ENCODE data around the gene ZSCAN20.

The ZSCAN20 gene

DNA sequence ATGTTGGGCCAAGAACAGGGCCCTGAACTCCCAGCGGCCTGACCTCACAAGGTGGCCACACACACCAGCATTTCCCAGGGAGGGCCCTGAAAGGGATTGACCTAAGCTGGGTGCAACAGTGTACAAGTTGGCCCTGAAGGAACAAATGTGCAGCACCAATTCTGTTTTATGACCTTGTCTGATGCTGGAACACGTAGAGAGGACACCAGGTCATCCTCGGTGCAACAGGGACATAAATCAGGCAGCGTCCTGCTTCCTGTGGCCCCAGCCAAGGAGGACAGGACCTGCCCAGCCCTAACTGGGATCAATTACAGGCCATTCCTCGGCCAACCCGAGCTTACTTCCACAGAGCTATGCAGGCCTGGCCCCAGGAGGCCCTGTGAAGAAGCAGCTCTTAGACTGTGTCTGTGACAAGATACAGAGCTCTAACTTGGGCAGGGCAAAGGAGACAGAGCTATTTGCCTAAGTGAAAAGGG lies 28.7 kb upstream of the ZSCAN20 start:
- DNase-seq (ENCODE audit: low read depth), result no peak

- DNase-seq (ENCODE audit: low read depth), result no peak
These were observed 27.3 kb upstream of the ZSCAN20 start for GRCh38 chr1:33445108-33445507.

DNA sequence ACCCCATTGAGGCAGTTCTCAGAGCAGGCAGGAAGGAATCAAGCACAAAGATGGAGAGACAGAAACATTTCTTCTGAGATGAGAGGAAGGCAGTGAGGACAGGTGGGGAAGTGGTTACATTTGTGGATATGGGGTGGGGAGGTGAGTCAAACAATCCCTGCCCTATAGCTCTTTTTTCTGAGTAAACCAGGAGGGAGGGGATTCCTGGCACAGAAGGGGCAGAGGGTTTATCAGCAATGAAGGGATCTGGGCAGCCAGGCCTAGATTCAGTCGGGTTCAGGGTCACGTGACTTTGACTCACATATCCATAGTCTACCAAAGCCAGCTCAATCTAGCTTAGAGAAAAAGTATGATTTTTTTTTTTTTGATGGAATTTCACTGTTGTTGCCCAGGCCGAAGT lies 25.9 kb upstream of the ZSCAN20 start:
- DNase-seq (ENCODE audit: low read depth), result no peak

- no peak for DNase-seq (ENCODE audit: low read depth)
These were observed 17.7 kb upstream of the ZSCAN20 start for GRCh38 chr1:33454646-33455282.

GRCh38 chr1:33455539-33456501 lies 16.6 kb upstream of the ZSCAN20 start:
- DNase-seq (ENCODE audit: low read depth), result no peak

- DNase-seq (ENCODE audit: low read depth), result no peak
These were observed 16.0 kb upstream of the ZSCAN20 start for GRCh38 chr1:33456502-33456886.

DNA sequence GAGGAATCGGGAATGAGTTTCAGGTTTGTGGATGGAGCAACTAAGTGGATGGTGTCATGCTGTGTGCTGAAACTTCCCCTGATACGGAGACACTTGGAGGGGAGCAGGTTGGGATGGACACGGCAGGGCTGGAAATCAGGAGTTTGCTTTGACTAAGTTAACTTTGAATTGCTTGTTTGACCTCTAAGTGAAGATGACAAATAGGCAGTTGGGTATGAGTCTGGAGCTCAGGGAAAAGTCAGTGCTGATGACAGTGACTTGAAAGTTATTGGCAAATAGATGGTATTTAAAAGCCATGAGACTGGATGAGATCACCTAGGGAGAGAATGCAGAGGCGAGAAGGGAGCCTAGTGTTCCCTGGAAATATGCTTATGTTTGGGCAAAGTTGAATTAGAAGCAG lies 12.8 kb upstream of the ZSCAN20 start:
- no peak for DNase-seq (ENCODE audit: low read depth)

- no peak for DNase-seq (ENCODE audit: low read depth)
These were observed 12.3 kb upstream of the ZSCAN20 start for GRCh38 chr1:33460144-33460543.

- no peak for DNase-seq (ENCODE audit: low read depth)
These were observed 11.4 kb upstream of the ZSCAN20 start for GRCh38 chr1:33460947-33461629.

- DNase-seq (ENCODE audit: low read depth), result no peak
These were observed 9.9 kb upstream of the ZSCAN20 start for GRCh38 chr1:33462405-33463164.

DNA sequence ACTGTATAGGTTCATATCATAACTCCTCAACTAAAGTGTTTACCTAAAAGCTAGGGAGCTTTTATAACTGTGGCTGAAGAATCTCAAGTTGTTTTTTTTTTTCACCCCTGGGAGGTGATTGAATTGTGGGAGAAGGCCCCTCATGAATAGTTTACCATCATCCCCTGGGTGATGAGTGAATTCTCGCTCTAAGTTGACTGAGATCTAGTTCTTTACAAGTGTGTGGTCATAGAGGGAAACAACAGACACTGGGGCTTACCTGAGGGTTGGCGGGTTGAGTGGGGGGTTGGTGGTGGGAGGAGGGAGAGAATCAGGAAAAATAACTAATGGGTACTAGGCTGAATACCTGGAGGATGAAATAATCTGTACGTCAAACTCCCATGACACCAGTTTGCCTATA lies 7.9 kb upstream of the ZSCAN20 start:
- DNase-seq (ENCODE audit: low read depth), result no peak

DNA sequence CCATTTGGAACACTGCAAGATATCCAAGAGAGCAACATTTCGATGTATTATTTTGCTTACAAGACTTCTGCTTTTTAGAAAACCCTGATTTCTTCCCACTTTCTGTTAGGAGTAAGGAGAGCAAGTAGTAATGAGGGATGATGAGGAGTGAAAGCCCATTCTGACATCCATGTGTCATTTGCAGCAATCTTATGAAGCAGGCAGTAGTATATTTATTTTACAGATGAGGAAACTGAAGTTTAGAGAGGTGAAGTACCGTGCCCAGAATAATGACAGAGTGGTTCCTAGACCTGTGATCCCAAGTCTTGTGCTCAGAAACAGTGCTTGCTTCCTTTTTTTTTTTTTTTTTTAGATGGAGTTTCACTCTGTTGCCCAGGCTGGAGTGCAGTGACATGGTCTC lies 7.1 kb upstream of the ZSCAN20 start:
- DNase-seq (ENCODE audit: low read depth), result no peak

GRCh38 chr1:33466159-33466558 lies 6.3 kb upstream of the ZSCAN20 start:
- DNase-seq (ENCODE audit: low read depth), result no peak

GRCh38 chr1:33468011-33468410 lies 4.4 kb upstream of the ZSCAN20 start:
- DNase-seq (ENCODE audit: low read depth), result no peak

DNA sequence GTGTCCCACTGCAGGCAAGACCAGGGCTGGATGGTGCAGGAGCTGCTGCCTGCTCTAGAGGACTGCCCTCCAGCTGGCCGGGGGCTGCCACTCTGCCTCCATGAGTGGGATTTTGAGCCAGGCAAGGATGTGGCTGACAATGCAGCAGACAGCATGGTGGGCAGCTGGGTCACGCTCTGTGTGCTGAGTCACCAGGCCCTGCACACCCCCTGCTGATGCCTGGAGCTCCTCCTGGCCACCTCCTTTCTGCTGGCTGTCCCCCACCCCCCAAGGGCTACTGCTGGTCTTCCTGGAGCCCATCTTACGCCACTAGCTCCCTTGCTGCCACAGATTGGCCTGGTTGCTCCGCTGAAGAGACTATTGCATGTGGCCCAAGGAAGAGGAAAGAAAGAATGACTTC lies 3.9 kb upstream of the ZSCAN20 start:
- DNase-seq (ENCODE audit: low read depth), result no peak

GRCh38 chr1:33468967-33469366 lies 3.5 kb upstream of the ZSCAN20 start:
- DNase-seq (ENCODE audit: low read depth), result no peak

DNA sequence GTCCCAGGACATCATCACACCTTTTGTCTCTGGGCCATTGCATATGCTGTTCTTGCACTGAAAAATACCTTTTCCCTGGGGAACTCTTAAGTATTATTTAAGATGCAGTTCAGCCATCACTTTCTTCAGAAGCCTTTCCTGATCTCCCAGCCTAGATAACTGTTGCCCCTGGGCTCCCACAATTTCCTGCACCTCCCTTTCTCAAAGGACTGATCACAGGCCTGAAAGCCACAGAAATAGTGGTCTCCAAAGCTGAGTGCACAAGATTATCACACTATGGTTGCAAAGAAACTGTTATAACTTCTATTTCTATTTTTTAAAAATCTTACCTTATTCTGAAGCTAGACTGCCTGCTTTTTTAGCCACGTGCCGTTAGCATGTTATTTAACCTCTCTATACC lies 2.8 kb upstream of the ZSCAN20 start:
- no peak for DNase-seq (ENCODE audit: low read depth)

- DNase-seq (ENCODE audit: low read depth), result no peak
These were observed 1.9 kb upstream of the ZSCAN20 start for GRCh38 chr1:33470495-33471012.

DNA sequence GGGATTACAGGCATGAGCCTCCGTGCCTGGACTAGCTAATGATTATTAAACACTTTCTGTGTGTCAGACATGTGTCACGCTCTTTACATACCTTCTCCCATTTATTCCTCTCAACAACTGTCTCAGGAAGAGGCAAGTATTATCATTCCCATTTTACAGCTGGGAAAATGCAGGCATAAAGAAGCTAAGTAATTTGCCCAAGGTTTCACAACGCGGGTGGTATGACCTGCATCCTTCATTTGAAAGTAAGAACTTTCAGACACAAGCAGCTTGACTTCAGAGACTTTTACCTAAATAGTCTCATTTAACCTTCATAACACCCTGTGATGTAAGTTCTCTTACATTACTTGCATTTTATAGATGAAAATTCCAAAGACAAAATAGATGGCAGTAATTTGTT lies 1.0 kb upstream of the ZSCAN20 start:
- no peak for DNase-seq (ENCODE audit: low read depth)

DNA sequence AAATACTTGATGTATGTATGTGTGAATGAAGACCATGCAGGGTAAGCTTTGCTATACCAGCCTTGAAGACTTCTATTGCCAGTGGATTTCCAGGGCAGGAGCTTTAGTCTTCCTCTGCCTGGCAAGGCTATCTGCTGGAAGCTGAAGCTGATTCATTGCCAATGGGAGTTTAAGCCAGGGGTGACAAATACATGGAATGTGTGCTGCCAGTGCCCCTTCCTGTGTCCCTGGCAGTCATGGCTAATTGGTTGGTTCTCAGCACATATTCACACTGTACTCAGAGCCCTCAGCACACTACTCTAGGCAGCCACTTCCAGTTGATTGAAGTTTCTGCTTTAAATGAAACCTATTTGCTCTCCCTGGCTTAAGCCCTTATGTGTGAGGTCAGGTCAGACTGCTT lies 1.5 kb downstream of the ZSCAN20 start:
- no peak for DNase-seq (ENCODE audit: low read depth)

GRCh38 chr1:33477451-33477850 lies 5.0 kb downstream of the ZSCAN20 start:
- no peak for DNase-seq (ENCODE audit: low read depth)

DNA sequence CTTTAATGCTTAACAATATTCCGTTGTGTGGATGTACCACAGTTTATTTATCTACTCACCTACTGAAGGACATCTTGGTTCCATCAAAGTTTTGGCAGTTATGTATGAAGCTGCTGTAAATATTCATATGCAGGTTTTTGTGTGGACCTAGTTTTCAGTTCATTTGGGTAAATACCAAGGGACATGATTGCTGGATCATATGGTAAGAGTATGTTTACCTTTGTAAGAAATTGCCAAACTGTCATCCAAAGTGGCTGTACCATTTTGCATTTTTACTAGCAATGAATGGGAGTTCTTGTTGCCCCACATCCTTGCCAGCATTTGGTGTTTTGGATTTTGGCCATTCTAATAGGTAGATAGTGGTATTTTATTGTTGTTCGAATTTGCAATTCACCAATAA lies 10.0 kb downstream of the ZSCAN20 start:
- DNase-seq (ENCODE audit: low read depth), result no peak
